ENCODE measurements around the gene CHML. TPM values are rescaled to one million over a fixed set of nuclear protein-coding genes. Genes with fewer than 3 reads are reported as not detected.
"Not testable (repeated sequence)": the region's sequence is repeated elsewhere in the genome, so short reads cannot be mapped to it uniquely, and the experiment has no call there.

The CHML gene
- 12.0 TPM for total RNA-seq

- DNase-seq (ENCODE audit: low spot score) (peak; percentile 97), ATAC-seq (peak; percentile 98)
- intact Hi-C loops (cut with DNase I): no loop called here
Measured at GRCh38 chr1:241640149-241640866, at the start of gene CHML, which contains the start of gene OPN3. Gene CHML (minus strand): TSS chr1:241640369. CDS start chr1:241635766, 4,603 bp downstream. Gene OPN3 (minus strand): TSS chr1:241640369. CDS start chr1:241640254, 115 bp downstream.

- DNase-seq (ENCODE audit: low spot score) (no peak), ATAC-seq (no peak)
- intact Hi-C loops (cut with DNase I): no loop called here
Measured at GRCh38 chr1:241688940-241689368, 48.8 kb upstream of the CHML start.

GRCh38 chr1:241684108-241684507, 43.9 kb upstream of the CHML start:
- DNase-seq (ENCODE audit: low spot score) (no peak), ATAC-seq (no peak)
- intact Hi-C loops (cut with DNase I): no loop called here

GRCh38 chr1:241682921-241683320, 42.8 kb upstream of the CHML start:
- intact Hi-C loops (cut with DNase I): no loop called here
- ATAC-seq (no peak), DNase-seq (ENCODE audit: low spot score) (no peak)

- DNase-seq (ENCODE audit: low spot score); intact Hi-C loops (cut with DNase I); ATAC-seq: not testable (repeated sequence)
Measured at GRCh38 chr1:241681861-241682448, 41.8 kb upstream of the CHML start.

GRCh38 chr1:241679961-241680360, 39.8 kb upstream of the CHML start:
- ATAC-seq (no peak), DNase-seq (ENCODE audit: low spot score) (no peak)
- intact Hi-C loops (cut with DNase I): no loop called here

GRCh38 chr1:241679404-241679803, 39.2 kb upstream of the CHML start:
- DNase-seq (ENCODE audit: low spot score) (no peak), ATAC-seq (no peak)
- intact Hi-C loops (cut with DNase I): no loop called here

DNA sequence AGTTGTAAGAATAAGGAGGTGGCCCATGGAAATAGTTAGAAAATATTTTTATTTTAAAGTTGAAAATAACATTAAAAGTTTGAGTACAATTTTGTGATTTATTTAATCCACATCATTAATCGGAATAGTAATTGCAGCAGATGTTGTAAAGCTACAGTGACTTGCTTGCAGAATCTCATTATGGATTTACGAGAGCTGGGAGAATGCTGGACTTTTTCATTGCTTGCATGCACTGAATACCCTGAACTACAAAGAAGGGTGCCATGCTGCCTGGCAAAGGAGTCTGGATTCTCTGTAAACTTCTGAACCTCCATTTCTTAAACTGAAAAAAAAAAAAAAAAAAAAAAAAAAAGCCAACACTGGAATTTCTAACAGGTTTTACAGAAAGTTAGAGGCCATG, 38.4 kb upstream of the CHML start:
- intact Hi-C loops (cut with DNase I): no loop called here
- ATAC-seq (no peak), DNase-seq (ENCODE audit: low spot score) (no peak)

DNA sequence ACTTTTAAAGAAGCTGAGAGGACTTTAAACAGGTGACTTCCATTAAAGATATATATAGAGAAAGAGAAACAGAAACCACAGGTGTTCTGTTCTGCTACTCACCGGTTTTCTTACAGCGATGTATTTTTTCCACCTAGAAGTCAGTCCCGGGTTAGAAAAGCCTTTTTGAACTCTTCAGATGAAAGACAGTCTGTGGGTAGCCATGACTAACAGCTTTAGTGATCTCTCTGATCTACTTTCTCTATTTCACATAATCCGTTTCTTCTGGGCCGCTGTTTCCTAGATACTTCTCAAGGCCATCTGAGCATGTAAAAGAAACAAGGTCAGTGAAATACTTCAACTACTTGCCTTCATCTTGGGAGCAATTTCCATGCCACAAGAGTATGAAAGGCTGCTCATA, 37.0 kb upstream of the CHML start:
- DNase-seq (ENCODE audit: low spot score) (no peak), ATAC-seq (no peak)
- intact Hi-C loops (cut with DNase I): no loop called here

- DNase-seq (ENCODE audit: low spot score) (no peak), ATAC-seq (no peak)
- intact Hi-C loops (cut with DNase I): no loop called here
Measured at GRCh38 chr1:241675983-241676382, 35.8 kb upstream of the CHML start.

GRCh38 chr1:241674805-241675384, 34.7 kb upstream of the CHML start:
- no peak for ATAC-seq
- DNase-seq (ENCODE audit: low spot score): no peak
- intact Hi-C loops (cut with DNase I): no loop called here

- ATAC-seq (no peak), DNase-seq (ENCODE audit: low spot score) (no peak)
- intact Hi-C loops (cut with DNase I): no loop called here
Measured at GRCh38 chr1:241672301-241672700, 32.1 kb upstream of the CHML start.

DNA sequence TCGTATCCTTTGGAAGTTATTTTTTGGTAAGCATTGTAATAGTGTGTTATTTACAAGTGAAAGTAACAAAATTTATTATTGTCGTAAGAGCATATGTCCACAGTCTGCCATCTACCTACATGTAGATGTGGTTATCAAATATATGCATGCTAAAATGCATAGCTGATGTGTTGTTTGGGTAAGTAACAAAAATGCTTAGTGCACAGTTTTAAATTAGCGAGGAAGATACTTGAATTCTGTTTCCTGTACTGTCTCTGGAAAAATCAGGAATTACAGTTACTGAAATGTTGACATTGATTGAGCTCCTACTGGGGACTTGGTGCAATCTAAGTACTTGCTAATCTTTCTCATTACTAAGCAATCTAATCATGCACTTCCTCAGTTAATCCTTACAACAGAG, 26.2 kb upstream of the CHML start:
- intact Hi-C loops (cut with DNase I): no loop called here
- ATAC-seq: no peak
- DNase-seq (ENCODE audit: low spot score): no peak

DNA sequence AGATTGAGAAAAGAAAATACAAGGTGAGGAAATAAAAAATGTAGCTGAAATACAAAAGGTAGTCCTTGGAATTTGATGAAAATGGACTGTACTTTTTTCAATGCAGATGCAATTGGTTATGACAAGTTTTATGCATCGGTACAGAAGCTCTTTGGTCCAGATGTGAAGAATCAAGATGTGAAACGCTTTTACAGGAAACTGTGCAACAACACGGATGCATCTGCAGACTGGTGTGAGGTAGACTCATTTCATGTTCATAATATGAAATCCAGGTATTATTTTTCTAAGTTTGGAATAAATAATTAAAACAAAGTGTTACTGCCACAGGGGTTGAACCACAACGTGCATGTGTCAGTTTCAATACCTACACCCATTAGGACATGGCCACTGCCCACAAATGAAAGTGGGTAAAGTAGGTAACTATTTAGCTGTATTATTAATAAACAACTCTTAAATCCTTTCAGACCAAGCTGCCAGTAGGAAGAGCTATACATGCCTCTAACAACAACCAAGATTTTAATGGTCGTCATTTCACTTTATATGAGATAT, 20.3 kb upstream of the CHML start:
- intact Hi-C loops (cut with DNase I): no loop called here
- DNase-seq (ENCODE audit: low spot score) (no peak), ATAC-seq (no peak)

DNA sequence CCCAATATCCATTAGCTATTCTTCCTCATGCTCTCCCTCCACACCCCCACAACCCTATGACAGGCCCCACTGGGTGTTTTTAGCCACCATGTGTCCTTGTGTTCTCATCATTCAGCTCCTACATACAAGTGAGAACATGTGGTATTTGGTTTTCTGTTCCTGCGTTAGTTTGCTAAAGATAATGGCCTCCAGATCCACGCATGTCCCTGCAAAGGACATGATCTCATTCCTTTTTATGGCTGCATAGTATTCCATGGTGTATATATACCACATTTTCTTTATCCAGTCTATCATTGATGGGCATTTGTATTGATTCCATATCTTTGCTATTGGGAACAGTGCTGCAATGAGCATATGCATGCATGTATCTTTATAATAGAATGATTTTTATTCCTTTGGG, 18.8 kb upstream of the CHML start:
- intact Hi-C loops (cut with DNase I); ATAC-seq; DNase-seq (ENCODE audit: low spot score): not testable (repeated sequence)

GRCh38 chr1:241658081-241658793, 18.1 kb upstream of the CHML start:
- intact Hi-C loops (cut with DNase I): no loop called here
- no peak for ATAC-seq
- DNase-seq (ENCODE audit: low spot score): no peak

- ATAC-seq (no peak), DNase-seq (ENCODE audit: low spot score) (no peak)
- intact Hi-C loops (cut with DNase I): no loop called here
Measured at GRCh38 chr1:241654641-241655040, 14.5 kb upstream of the CHML start.

DNA sequence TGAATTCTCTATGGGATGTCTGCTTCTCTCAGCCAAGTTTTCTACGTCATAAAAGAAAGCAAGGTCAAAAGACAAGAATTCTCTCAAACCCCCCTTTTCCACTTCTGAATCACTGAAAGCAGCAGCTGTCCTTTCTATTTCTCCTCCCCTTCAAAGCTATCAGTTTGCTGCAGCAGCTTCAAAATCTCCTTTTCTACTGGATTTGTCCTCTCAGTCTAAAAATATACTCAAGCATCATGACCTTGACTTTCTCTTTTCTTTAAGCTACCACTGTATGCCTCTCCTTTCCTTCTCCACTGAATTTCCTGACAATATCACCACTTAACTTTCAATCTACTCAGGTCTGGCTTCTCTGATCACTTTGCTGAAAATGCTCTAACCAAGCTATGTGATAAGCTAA, 13.8 kb upstream of the CHML start:
- intact Hi-C loops (cut with DNase I): no loop called here
- no peak for ATAC-seq
- DNase-seq (ENCODE audit: low spot score): no peak

- ATAC-seq: no peak
- intact Hi-C loops (cut with DNase I): no loop called here
- no peak for DNase-seq (ENCODE audit: low spot score)
Measured at GRCh38 chr1:241652012-241652411, 11.8 kb upstream of the CHML start, which contains the start of gene WDR64. Gene WDR64 (plus strand): TSS chr1:241652281. CDS start chr1:241652485, 204 bp downstream.

Measured in sciatic nerve (tissue), 2 donors.